GM08714 (cell line): ENCODE results near the gene RTP3.

Source experiments
- H3K4me3 ChIP-seq: fragments of 200-500 bp; sonication (Bioruptor generic); 2 replicates; pipeline ENCODE4 v1.5.1; 2014; ENCODE audit warnings: mild to moderate bottlenecking, low read length, inconsistent platforms
- ZNF274 ChIP-seq: IDR thresholded peaks from 2 replicates; pipeline ENCODE4 v1.6.1; 2012; ENCODE audit warnings: mild to moderate bottlenecking, low read depth, low read length

Gene RTP3

DNA sequence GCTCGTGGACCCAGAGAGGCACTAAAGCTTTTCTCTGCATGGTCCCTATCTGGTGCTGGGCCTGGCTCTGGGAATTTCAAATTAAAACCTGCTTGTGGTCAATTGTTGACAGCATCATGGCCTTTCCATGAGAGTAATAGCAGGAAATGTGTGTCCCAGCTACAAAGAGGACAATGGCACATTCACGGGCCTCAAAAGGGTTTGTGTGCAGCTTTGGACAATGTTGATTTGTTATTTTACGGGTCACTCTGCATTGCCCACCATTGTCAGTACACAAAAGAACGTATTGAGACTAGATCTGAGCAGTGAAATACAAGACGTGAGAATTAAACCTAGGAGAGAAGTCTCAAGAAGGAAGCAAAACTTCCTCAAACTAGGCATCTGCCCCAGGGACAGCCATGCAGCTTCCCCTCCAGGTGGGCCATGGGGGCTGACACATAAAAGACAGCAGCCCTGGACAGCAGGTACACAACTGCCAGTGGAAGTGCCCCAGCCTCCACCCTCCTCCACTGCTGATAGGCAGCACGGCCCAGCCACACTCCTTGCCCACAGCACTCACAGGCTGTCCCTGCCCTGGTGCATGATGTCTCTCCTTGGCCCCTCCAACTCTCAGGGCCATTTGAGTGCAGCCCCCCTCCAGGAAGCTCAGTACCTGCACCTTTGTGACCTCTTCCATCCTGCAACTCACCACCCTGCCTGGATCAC lies 17.1 kb upstream of the RTP3 start:
- H3K4me3 ChIP-seq = no peak overlapping the region
- no peak for TF ChIP-seq ZNF274

- no peak for TF ChIP-seq ZNF274
- H3K4me3 ChIP-seq = no peak overlapping the region
Observed at GRCh38 chr3:46481636-46482035, 16.1 kb upstream of the RTP3 start.

GRCh38 chr3:46482632-46483350 lies 15.0 kb upstream of the RTP3 start:
- no peak for TF ChIP-seq ZNF274
- H3K4me3 ChIP-seq = no peak overlapping the region

DNA sequence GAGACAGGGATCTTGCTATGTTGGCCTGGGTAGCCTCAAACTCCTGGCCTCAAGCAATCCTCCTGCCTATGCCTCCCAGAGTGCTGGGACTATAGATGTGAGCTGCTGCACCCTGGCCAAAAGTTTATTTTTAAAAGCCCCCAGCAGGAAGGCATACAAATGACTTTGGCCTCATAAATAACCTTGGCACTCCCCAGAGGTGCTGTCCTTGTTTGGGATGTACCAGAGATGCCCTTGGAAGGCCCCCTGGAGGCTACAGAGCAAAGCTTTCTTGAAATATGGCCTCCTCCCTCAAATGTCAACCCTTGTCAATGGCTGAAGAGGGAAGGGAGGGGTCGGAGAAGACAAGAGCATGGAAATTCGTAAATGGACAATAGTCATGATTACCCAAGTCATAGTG lies 14.0 kb upstream of the RTP3 start:
- no peak overlapping the region for H3K4me3 ChIP-seq
- TF ChIP-seq ZNF274 = no peak

- no peak overlapping the region for H3K4me3 ChIP-seq
- no peak for TF ChIP-seq ZNF274
Observed at GRCh38 chr3:46484388-46484787, 13.4 kb upstream of the RTP3 start.

GRCh38 chr3:46484911-46485778 lies 12.6 kb upstream of the RTP3 start:
- no peak overlapping the region for H3K4me3 ChIP-seq
- no peak for TF ChIP-seq ZNF274

DNA sequence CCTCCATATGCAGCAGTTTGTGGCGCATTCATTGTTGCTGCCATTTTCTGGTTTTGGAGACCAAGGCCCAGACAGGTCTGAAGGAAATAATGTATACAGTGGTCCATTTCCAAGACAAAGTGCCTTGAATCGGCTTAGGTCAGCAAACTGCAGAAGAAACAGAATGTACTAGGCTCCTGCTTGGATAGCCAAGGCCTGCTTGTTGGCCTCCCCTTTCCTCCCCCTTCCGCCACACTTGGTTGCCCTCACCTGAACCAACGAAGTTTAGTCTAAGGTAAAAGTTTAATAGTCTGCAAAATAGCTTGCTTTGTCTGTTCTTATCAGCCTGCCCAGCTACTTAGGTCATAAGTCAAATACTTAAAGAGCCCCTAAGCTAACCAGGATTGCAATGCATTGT lies 12.0 kb upstream of the RTP3 start:
- no peak overlapping the region for H3K4me3 ChIP-seq
- TF ChIP-seq ZNF274 = no peak

DNA sequence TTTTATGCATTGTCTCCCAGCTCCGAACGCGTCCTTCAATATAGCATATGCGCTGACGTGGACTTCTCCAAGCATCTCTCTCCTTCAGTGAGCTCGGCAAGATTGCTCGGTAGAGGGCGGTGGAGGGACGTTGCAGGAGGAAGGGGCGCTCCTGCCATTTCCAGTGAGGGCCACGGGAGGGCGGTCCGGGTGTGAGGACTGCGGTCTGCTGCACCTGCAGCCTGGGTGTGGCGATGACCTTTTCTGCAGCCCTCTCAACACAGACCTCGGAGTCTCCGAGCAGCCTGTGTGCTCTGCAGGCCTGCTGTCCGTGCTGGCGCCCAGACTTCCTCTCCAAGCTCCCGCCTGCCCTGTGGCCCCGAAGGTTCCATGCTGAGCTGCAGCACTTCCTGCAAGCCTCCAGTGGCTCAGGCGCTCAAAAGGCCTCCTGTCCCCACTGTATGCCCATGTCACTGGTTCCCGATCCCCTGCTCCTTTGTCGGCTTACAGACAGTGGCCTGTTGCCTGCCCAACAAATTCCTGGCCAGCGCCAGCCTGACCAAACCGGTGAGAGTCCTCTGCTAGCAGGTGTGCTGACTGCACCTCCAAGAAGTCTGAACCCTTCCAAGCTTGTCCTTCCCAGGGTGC lies 8.9 kb upstream of the RTP3 start:
- no peak overlapping the region for H3K4me3 ChIP-seq
- TF ChIP-seq ZNF274 = no peak

- no peak for TF ChIP-seq ZNF274
- no peak overlapping the region for H3K4me3 ChIP-seq
Observed at GRCh38 chr3:46489381-46489780, 8.4 kb upstream of the RTP3 start.

DNA sequence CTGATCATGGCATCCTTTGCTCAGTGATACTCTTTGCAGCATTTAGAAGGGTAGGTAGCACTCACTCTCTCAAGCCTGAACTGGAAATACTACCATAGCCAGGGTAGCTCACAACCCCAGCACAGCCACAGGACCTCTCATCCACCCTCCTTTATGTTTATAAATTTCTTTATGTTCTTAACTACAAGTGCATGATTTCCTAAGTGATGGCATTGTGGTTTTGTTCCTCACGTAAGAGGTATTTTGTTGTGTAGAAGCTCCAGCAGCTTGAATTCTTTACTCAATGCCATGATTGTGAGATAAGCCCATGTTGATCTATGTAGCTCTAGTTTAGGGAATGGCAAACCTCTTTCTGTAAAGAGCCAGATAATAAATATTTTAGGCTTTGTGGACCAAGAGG lies 7.9 kb upstream of the RTP3 start:
- no peak for TF ChIP-seq ZNF274
- no peak overlapping the region for H3K4me3 ChIP-seq

GRCh38 chr3:46490338-46491084 lies 7.3 kb upstream of the RTP3 start:
- H3K4me3 ChIP-seq = no peak overlapping the region
- TF ChIP-seq ZNF274 = no peak

- H3K4me3 ChIP-seq = no peak overlapping the region
- TF ChIP-seq ZNF274 = no peak
Observed at GRCh38 chr3:46491089-46492070, 6.4 kb upstream of the RTP3 start.
